Activated T-helper 1 cell treated with Interleukin-2 at 50 U/mL for 16 hours (primary cell): ENCODE data around the gene EP300.
"Not testable (repeated sequence)": the region's sequence is repeated elsewhere in the genome, so short reads cannot be mapped to it uniquely, and the experiment has no call there.

ENCODE experiments used
- DNase-seq: peaks from one replicate; pipeline ENCODE4 v3.0.0-alpha.2; 2020; ENCODE audit warnings: low read depth

EP300 gene

DNA sequence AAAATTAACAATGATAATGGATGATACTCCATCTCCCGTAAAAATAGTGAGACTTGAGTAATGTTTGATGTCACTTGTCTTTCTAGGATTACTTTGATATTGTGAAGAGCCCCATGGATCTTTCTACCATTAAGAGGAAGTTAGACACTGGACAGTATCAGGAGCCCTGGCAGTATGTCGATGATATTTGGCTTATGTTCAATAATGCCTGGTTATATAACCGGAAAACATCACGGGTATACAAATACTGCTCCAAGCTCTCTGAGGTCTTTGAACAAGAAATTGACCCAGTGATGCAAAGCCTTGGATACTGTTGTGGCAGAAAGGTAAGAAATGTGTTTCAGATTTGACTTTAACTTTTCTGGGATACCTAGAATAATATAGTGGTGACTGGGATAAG, 64.7 kb downstream of the EP300 start:
- no peak for DNase-seq

DNA sequence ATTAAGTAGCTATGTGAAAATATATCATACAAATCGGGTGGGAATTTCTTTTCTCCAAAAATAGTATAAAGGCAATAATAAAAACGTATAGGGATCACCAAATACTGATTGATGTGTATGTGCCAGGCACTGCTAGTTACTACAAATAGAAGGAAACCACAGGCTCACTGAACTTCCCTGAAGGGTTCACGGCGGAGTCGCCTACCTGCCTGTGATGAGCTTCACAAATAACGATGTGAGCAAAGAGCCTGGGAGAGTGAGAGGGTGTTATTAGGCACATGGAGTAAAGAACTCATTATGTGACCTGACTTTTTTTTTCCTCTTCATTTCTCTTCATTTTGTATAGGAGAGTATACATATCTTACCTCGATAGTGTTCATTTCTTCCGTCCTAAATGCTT, 76.8 kb downstream of the EP300 start:
- DNase-seq: no peak

DNA sequence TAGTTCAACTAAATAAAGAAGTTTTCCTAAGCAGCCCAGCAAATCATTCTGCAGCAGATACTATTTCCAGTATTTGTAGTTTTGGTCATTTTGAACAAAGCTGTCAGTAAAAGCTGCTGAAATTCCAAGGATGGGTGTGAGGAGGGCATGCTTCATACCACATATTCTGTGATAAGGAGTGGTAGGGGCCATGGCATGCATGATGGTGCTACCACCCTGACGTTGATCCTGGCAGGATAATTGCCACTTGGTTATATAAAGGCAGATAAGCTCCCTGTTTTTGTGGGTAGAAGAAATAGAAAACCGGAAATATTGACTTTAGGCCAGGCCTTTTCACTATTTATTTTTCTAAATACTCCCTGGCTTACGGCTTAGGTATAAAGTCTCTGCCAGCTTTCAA, 79.6 kb downstream of the EP300 start:
- DNase-seq: no peak

GRCh38 chr22:41175546-41175945, 83.2 kb downstream of the EP300 start:
- no peak for DNase-seq

DNA sequence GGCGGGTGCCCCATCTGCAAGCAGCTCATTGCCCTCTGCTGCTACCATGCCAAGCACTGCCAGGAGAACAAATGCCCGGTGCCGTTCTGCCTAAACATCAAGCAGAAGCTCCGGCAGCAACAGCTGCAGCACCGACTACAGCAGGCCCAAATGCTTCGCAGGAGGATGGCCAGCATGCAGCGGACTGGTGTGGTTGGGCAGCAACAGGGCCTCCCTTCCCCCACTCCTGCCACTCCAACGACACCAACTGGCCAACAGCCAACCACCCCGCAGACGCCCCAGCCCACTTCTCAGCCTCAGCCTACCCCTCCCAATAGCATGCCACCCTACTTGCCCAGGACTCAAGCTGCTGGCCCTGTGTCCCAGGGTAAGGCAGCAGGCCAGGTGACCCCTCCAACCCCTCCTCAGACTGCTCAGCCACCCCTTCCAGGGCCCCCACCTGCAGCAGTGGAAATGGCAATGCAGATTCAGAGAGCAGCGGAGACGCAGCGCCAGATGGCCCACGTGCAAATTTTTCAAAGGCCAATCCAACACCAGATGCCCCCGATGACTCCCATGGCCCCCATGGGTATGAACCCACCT, 84.7 kb downstream of the EP300 start:
- DNase-seq: no peak

DNA sequence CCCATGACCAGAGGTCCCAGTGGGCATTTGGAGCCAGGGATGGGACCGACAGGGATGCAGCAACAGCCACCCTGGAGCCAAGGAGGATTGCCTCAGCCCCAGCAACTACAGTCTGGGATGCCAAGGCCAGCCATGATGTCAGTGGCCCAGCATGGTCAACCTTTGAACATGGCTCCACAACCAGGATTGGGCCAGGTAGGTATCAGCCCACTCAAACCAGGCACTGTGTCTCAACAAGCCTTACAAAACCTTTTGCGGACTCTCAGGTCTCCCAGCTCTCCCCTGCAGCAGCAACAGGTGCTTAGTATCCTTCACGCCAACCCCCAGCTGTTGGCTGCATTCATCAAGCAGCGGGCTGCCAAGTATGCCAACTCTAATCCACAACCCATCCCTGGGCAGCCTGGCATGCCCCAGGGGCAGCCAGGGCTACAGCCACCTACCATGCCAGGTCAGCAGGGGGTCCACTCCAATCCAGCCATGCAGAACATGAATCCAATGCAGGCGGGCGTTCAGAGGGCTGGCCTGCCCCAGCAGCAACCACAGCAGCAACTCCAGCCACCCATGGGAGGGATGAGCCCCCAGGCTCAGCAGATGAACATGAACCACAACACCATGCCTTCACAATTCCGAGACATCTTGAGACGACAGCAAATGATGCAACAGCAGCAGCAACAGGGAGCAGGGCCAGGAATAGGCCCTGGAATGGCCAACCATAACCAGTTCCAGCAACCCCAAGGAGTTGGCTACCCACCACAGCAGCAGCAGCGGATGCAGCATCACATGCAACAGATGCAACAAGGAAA, 85.4 kb downstream of the EP300 start:
- no peak for DNase-seq

DNA sequence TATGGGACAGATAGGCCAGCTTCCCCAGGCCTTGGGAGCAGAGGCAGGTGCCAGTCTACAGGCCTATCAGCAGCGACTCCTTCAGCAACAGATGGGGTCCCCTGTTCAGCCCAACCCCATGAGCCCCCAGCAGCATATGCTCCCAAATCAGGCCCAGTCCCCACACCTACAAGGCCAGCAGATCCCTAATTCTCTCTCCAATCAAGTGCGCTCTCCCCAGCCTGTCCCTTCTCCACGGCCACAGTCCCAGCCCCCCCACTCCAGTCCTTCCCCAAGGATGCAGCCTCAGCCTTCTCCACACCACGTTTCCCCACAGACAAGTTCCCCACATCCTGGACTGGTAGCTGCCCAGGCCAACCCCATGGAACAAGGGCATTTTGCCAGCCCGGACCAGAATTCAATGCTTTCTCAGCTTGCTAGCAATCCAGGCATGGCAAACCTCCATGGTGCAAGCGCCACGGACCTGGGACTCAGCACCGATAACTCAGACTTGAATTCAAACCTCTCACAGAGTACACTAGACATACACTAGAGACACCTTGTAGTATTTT, 86.1 kb downstream of the EP300 start:
- DNase-seq: no peak

DNA sequence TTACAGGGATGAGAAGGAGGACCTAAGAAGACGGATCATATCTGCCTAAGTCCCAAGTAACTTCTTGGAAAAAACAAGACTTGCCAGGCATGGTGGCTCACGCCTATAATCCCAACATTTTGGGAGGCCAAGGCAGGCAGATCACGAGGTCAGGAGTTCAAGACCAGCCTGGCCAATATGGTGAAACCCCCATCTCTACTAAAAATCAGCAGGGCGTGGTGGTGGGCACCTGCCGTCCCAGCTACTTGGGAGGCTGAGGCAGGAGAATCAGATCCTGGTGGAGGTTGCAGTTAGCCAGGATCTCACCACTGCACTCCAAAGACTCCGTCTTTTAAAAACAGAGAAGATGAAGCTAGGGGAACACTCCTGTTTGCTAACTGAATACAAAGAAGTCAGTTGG, 88.0 kb downstream of the EP300 start:
- not testable (repeated sequence) for DNase-seq

DNA sequence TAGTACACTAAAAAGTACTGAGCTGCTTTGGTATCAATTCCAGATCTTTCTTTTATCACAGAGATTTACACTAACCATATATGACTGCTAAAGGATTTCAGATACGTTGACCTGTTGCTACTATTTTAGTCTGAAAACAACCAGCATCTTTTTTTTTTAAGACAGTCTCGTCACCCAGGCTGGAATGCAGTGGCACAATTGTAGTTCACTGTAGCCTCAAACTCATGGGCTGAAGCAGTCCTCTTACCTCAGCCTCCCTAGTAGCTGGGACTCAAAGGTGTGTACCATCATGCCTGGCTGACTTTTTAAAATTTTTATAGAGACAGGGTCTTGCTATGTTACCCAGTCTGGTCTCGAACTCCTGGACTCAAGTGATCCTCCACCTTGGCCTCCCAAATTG, 88.5 kb downstream of the EP300 start:
- no peak for DNase-seq

GRCh38 chr22:41181349-41182241, 89.2 kb downstream of the EP300 start:
- no peak for DNase-seq

GRCh38 chr22:41184679-41185078, 92.3 kb downstream of the EP300 start:
- no peak for DNase-seq

GRCh38 chr22:41191467-41191866, 99.1 kb downstream of the EP300 start:
- no peak for DNase-seq

DNA sequence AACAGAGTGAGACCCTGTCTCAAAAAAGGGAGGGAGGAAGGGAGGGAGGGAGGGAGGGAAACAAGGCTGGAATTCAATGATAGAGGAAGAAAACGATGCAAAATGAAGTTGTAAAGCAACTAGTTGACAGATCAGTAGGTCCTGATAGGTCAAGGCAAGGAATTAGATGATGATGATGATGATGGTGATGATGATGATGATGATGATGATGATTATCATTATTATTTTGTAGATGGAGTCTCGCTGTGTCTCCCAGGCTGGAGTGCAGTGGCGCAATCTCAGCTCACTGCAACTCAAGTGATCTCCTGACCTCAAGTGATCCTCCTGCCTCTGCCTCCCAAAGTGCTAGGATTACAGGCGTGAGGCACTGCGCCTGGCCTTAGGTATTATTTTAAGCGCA, 101.4 kb downstream of the EP300 start:
- no peak for DNase-seq

DNA sequence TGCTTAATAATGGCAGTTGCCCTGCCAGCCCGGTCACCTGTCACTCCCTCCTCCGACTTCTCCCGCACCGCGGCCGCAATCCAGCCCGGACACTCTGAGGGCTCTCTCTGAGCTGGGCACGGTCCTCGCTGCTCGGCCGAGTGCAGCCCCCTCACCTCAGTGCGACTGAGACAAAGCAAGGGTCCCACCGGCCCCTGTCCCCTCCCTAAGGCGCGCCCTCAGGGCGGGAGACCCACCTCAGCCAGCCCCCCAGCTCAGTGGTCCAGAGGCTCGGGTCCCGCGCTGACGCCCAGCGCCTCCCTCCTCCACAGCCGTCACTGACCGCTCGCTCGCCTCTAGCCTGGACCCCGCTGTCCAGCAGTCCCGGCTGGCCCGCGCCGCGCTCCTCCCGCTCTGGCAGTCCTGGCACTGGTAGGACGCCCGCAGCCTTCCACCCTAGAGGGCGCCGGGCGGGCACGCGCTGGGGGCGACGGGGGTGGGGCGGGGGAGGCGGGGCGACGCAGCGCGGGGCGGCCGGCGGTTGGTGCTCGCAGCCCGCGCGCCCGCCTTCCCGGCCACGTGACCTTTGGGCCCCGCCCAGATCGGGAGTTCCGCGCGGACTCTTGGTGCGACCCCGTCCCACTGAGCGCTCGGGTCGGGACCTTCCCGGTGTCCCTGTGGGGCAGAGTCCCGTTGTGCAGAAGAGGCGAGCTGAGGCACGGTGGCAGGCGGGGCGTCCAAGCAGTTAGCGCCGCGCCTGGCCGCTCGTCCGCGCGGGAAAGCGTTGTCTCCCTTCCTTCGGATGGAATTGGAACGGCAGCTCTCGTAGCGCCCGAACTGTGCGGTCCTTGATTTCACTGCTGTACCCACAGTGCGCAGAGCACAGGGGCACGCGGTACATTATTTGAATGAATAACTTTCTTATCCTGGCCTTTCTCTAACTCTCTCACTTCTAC, 104.9 kb downstream of the EP300 start:
- DNase-seq: peak; percentile 77

GRCh38 chr22:41198027-41198580, 105.7 kb downstream of the EP300 start:
- DNase-seq: peak; percentile 32

DNA sequence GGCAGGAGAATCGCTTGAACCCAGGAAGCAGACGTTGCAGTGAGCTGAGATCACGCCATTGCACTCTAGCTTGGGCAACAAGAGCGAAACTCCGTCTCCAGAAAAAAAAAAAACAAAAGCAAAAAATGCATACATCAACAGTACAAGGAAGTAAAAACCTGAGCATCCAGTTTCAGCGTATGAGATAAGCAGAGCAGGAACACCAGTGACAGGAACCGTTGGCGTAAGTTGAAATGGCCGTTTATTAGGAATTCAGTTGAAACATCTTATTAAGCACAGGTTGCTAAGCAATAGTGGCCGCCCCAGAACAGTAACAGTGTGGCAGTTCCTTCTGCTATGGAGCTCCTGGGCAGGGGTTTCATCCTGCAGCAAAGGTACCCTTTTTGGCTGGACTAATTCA, 108.7 kb downstream of the EP300 start:
- DNase-seq: no peak

DNA sequence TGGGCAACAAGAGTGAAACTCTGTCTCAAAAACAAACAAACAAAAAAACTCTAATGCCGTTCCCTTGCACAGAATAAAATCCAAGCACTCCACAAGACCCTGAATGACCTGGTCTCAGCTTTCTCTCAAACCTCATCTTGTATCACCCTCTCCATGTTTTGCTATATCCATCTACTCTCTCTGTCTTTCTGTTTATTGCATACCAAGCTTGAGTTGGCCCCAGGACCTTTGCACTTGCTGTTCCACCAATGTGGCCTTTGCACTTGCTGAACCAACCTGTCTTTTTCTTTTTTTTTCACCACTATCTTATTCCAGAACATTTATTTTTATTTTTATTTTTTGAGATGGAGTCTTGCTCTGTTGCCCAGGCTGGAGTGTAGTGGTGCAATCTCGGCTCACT, 110.7 kb downstream of the EP300 start:
- no peak for DNase-seq

GRCh38 chr22:41204066-41204465, 111.7 kb downstream of the EP300 start:
- no peak for DNase-seq

DNA sequence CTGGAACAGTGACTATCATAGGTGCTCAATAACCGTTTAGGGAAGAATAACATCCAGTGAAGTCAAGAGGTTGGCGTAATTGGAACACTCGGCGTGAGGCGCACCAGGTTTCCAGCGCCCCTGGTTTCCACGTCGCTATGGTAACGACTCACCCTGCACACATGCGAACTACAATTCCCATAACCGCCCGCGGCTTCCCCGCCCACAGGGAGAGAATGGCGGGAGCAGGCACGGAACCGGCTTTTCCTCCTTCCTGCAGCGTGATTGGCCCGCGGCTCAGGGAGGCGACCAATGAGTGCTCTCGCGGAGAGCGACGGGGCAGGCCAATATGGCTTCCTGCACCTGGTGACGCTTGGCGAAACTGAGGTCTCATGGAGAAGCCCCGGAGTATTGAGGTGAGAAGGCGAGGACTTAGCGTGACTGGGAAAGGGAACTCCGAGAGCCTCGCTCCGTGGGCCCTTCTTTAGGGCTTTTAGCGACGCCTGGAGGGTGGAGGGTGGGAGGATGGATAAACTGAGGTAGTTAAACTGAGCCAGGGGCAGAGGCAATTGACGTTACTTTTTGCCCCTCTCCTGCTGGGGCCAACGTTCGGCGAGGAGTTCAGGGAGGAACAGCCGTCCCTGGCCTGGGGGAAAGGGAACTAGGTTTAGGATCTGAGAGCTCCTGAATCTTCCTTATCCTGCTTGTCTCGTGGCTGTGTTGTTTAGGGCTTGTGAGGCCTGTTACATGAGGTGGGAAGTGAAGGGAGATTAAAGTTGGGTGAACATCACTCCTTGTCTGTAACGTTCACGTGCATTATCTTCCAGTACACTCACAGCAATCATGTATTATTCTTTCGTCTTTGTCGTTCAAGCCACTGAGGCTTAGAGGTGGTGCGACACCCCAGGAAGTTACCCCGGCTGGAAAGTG, 112.9 kb downstream of the EP300 start, which contains the start of gene L3MBTL2:
Gene L3MBTL2, plus strand, starts transcription at position 321 of the 909 bp plus-strand sequence. Its CDS starts 51 bp downstream, at position 372.
- peak; percentile 96 for DNase-seq

DNA sequence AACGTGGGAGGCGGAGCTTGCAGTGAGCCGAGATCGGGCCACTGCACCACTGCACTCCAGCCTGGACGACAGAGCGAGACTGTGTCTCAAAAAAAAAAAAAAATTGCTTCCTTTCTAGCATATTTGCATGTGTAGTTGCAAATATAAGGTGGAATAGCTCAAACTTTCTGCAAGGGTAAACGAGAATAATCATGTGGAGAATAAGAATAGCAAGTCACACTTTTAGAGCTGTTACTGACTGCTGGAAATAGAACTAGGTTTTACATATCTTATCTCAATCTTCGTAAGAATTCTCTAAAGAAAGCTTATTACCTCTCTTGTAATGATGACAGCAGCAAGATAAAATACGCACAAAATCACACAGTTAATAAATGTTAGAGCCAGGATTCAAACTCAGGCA, 114.3 kb downstream of the EP300 start:
- DNase-seq: no peak
